Suprapubic skin (tissue), 2 donors: ENCODE results near the gene ELMO1.

Experiments
- EP300 ChIP-seq: sonication (generic); formaldehyde crosslinking; IDR thresholded peaks from one replicate; pipeline ENCODE4 v1.6.1; 2017; ENCODE audit warnings: antibody characterized with exemption
- POLR2A ChIP-seq, 2 donors: fragments of 450-650 bp; IDR thresholded peaks; one replicate each; pipeline ENCODE4 v1.6.1; 2017; ENCODE audit warnings: antibody characterized with exemption in 2 of 2, mild to moderate bottlenecking in 2 of 2, moderate library complexity in 2 of 2

DNA sequence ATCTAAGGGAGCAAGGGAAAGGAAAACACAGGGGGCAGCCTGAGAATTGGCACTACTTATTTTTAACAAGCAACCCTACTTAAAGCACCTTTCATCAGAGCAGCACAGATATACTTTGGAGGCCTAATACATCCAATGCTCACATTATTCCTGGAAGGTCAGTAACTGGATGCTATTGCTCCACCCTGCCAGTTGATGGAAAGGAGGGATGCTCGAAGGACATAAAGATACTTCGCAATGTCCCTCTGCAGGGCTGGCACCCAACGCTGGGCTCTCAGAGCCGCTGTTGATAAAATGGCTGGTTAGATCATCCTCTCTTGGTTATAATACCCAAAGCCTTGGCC lies 416.4 kb downstream of the ELMO1 start:
- TF ChIP-seq EP300 = no peak
- TF ChIP-seq POLR2A (IDR thresholded peaks at IDR 0.05) = no peak
